PC-3 (cell line): ENCODE data around the gene RFC4.

Experiments used
- CTCF ChIP-seq: fragments of 300-600 bp; sonication (generic); conservative IDR thresholded peaks from 2 replicates; pipeline ENCODE4 v1.5.1; 2017; ENCODE audit warnings: antibody characterized with exemption, low read depth, mild to moderate bottlenecking, low read length
- EZH2 ChIP-seq: fragments of 300-600 bp; sonication (generic); IDR thresholded peaks from one replicate; pipeline ENCODE4 v1.6.1; 2017; ENCODE audit warnings: antibody characterized with exemption, mild to moderate bottlenecking, low read length; ENCODE audit not compliant: unreplicated experiment

- TF ChIP-seq CTCF (no peak), EZH2 (no peak)
Measured at GRCh38 chr3:186742618-186743380, 63.5 kb downstream of the RFC4 start.
